ENCODE data around the gene P3R3URF. TPM values are rescaled to one million over a fixed set of nuclear protein-coding genes. Genes with fewer than 3 reads are reported as not detected.

P3R3URF gene
- total RNA-seq, 1 donor from 2014 or later: not detected

GRCh38 chr1:46158312-46159281, 17.7 kb downstream of the P3R3URF start:
- Mint-ChIP-seq H3K36me3 (ENCODE audit: low read depth, unreplicated experiment) (no peaks in the 10 kb centered on the region), H3K27ac (ENCODE audit: unreplicated experiment) (no peak overlapping the region), H3K4me3 (ENCODE audit: unreplicated experiment) (no peak overlapping the region), H3K9me3 (ENCODE audit: unreplicated experiment) (no peaks in the 10 kb centered on the region), H3K4me1 (ENCODE audit: low read depth, unreplicated experiment) (peaks cover 4% of the 10 kb centered on the region), H3K27me3 (ENCODE audit: low read depth, unreplicated experiment) (no peaks in the 10 kb centered on the region)
- H4K20me1 ChIP-seq (ENCODE audit: insufficient read depth, low read length): no peaks in the 10 kb centered on the region
- H2AFZ ChIP-seq (ENCODE audit: low read depth, low read length): no peak overlapping the region
- H3K27me3 ChIP-seq (ENCODE audit: insufficient read depth, low read length): peaks cover 6% of the 10 kb centered on the region
- FAIRE-seq: no peak
- no peaks in the 10 kb centered on the region for H3K36me3 ChIP-seq (ENCODE audit: insufficient read depth, low read length)
- no peak overlapping the region for H3K4me2 ChIP-seq (ENCODE audit: low read length)
- no peak overlapping the region for H3K9ac ChIP-seq (ENCODE audit: low read length)
- DNase-seq (ENCODE audit: low read depth): no peak
- H3K4me1 ChIP-seq (ENCODE audit: insufficient read depth, low read length): no peaks in the 10 kb centered on the region
- no peaks in the 10 kb centered on the region for H3K9me3 ChIP-seq (ENCODE audit: insufficient read depth, low read depth, low read length)
- TF ChIP-seq EZH2 (IDR thresholded peaks at IDR 0.05; ENCODE audit: insufficient read depth, low read length) (no peak), CTCF (IDR thresholded peaks at IDR 0.05; ENCODE audit: insufficient read depth, low read depth, low read length) (no peak)
- H3K27ac ChIP-seq (ENCODE audit: low read depth, low read length): no peak overlapping the region
- H3K4me3 ChIP-seq (ENCODE audit: insufficient read depth, low read depth, low read length): no peak overlapping the region
- no peaks in the 10 kb centered on the region for H3K79me2 ChIP-seq (ENCODE audit: insufficient read depth, low read length)

DNA sequence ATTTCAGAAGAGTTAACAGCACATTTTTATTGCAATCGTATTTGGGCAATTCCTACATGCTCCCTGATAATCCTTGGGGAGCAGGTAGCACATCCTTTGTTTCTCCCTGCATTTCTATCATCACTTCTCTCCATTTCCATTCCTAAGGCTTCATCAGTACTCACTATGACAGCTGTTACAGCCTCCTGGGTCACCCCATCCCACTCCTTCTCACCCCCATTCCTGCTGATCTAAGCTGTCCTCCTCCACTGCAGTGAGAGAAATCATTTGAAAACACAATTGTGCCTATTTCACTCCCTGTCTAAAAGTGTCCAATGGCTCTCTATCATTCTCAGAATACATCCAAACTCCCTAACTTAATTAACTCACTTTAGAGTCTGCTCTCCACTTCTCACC, 18.4 kb downstream of the P3R3URF start:
- no peak overlapping the region for H3K27ac ChIP-seq (ENCODE audit: low read depth, low read length)
- no peaks in the 10 kb centered on the region for H3K36me3 Mint-ChIP-seq (ENCODE audit: low read depth, unreplicated experiment)
- H3K4me2 ChIP-seq (ENCODE audit: low read length): no peak overlapping the region
- H3K9ac ChIP-seq (ENCODE audit: low read length): no peak overlapping the region
- TF ChIP-seq CTCF (IDR thresholded peaks at IDR 0.05; ENCODE audit: insufficient read depth, low read depth, low read length): no peak
- TF ChIP-seq EZH2 (IDR thresholded peaks at IDR 0.05; ENCODE audit: insufficient read depth, low read length): no peak
- no peak overlapping the region for H3K4me3 Mint-ChIP-seq (ENCODE audit: unreplicated experiment)
- no peak overlapping the region for H2AFZ ChIP-seq (ENCODE audit: low read depth, low read length)
- H3K4me1 ChIP-seq (ENCODE audit: insufficient read depth, low read length): no peaks in the 10 kb centered on the region
- H3K27me3 Mint-ChIP-seq (ENCODE audit: low read depth, unreplicated experiment): no peaks in the 10 kb centered on the region
- no peak overlapping the region for H3K27ac Mint-ChIP-seq (ENCODE audit: unreplicated experiment)
- FAIRE-seq: no peak
- H3K4me1 Mint-ChIP-seq (ENCODE audit: low read depth, unreplicated experiment): peaks cover 9% of the 10 kb centered on the region
- peaks cover 4% of the 10 kb centered on the region for H3K27me3 ChIP-seq (ENCODE audit: insufficient read depth, low read length)
- no peak overlapping the region for H3K4me3 ChIP-seq (ENCODE audit: insufficient read depth, low read depth, low read length)
- H4K20me1 ChIP-seq (ENCODE audit: insufficient read depth, low read length): no peaks in the 10 kb centered on the region
- no peaks in the 10 kb centered on the region for H3K9me3 ChIP-seq (ENCODE audit: insufficient read depth, low read depth, low read length)
- DNase-seq (ENCODE audit: low read depth): no peak
- H3K9me3 Mint-ChIP-seq (ENCODE audit: unreplicated experiment): no peaks in the 10 kb centered on the region
- H3K36me3 ChIP-seq (ENCODE audit: insufficient read depth, low read length): no peaks in the 10 kb centered on the region
- no peaks in the 10 kb centered on the region for H3K79me2 ChIP-seq (ENCODE audit: insufficient read depth, low read length)

GRCh38 chr1:46153732-46154131, 22.6 kb downstream of the P3R3URF start:
- Histone ChIP-seq H3K4me1 (ENCODE audit: insufficient read depth, low read length) (peaks cover 9% of the 10 kb centered on the region), H4K20me1 (ENCODE audit: insufficient read depth, low read length) (no peaks in the 10 kb centered on the region), H3K27me3 (ENCODE audit: insufficient read depth, low read length) (no peaks in the 10 kb centered on the region), H3K27ac (ENCODE audit: low read depth, low read length) (no peak overlapping the region), H3K9me3 (ENCODE audit: insufficient read depth, low read depth, low read length) (no peaks in the 10 kb centered on the region), H3K9ac (ENCODE audit: low read length) (no peak overlapping the region), H2AFZ (ENCODE audit: low read depth, low read length) (no peak overlapping the region), H3K4me2 (ENCODE audit: low read length) (no peak overlapping the region), H3K79me2 (ENCODE audit: insufficient read depth, low read length) (no peaks in the 10 kb centered on the region), H3K4me3 (ENCODE audit: insufficient read depth, low read depth, low read length) (no peak overlapping the region), H3K36me3 (ENCODE audit: insufficient read depth, low read length) (no peaks in the 10 kb centered on the region)
- H3K4me3 Mint-ChIP-seq (ENCODE audit: unreplicated experiment): no peak overlapping the region
- H3K27me3 Mint-ChIP-seq (ENCODE audit: low read depth, unreplicated experiment): no peaks in the 10 kb centered on the region
- TF ChIP-seq EZH2 (IDR thresholded peaks at IDR 0.05; ENCODE audit: insufficient read depth, low read length) (no peak), CTCF (IDR thresholded peaks at IDR 0.05; ENCODE audit: insufficient read depth, low read depth, low read length) (no peak)
- FAIRE-seq (no peak), DNase-seq (ENCODE audit: low read depth) (no peak)
- H3K9me3 Mint-ChIP-seq (ENCODE audit: unreplicated experiment): peaks cover 2% of the 10 kb centered on the region
- peak overlapping the region; percentile 83 for H3K27ac Mint-ChIP-seq (ENCODE audit: unreplicated experiment)
- no peaks in the 10 kb centered on the region for H3K36me3 Mint-ChIP-seq (ENCODE audit: low read depth, unreplicated experiment)
- peaks cover 34% of the 10 kb centered on the region for H3K4me1 Mint-ChIP-seq (ENCODE audit: low read depth, unreplicated experiment)
